LNCaP clone FGC (cell line): ENCODE results near the gene KCNH2.
A peak's percentile ranks its signal among the peaks of the same experiment; 100 is the strongest.

Experiments
- DNase-seq: peaks from one replicate; pipeline ENCODE4 v3.0.0-alpha.2; 2011; ENCODE audit warnings: low read depth
- H3K4me3 ChIP-seq: 2 replicates; pipeline ENCODE4 v1.5.1; 2011; ENCODE audit warnings: mild to moderate bottlenecking, low read depth, low read length, control low read depth
- CTCF ChIP-seq: IDR thresholded peaks from 2 replicates; pipeline ENCODE4 v1.5.1; 2012; ENCODE audit warnings: mild to moderate bottlenecking; ENCODE audit not compliant: control insufficient read depth, insufficient read depth; ENCODE audit errors: extremely low read depth

KCNH2 gene

GRCh38 chr7:151020231-151020630 lies 42.1 kb upstream of the KCNH2 start:
- no peak overlapping the region for H3K4me3 ChIP-seq
- no peak for TF ChIP-seq CTCF
- no peak for DNase-seq

GRCh38 chr7:151019130-151019447 lies 41.0 kb upstream of the KCNH2 start:
- no peak for DNase-seq
- H3K4me3 ChIP-seq: no peak overlapping the region
- no peak for TF ChIP-seq CTCF

GRCh38 chr7:151018421-151019129 lies 40.5 kb upstream of the KCNH2 start:
- peak overlapping the region; percentile 47 for H3K4me3 ChIP-seq
- DNase-seq: no peak
- no peak for TF ChIP-seq CTCF

- no peak for DNase-seq
- peak overlapping the region; percentile 47 for H3K4me3 ChIP-seq
- peak; percentile 99 for TF ChIP-seq CTCF
Observed at GRCh38 chr7:151017953-151018420, 39.9 kb upstream of the KCNH2 start.

GRCh38 chr7:151017370-151017952 lies 39.3 kb upstream of the KCNH2 start:
- no peak for DNase-seq
- no peak for TF ChIP-seq CTCF
- H3K4me3 ChIP-seq: peak overlapping the region; percentile 47

GRCh38 chr7:151016942-151017341 lies 38.8 kb upstream of the KCNH2 start:
- DNase-seq: no peak
- TF ChIP-seq CTCF: no peak
- H3K4me3 ChIP-seq: no peak overlapping the region

- H3K4me3 ChIP-seq: no peak overlapping the region
- TF ChIP-seq CTCF: no peak
- no peak for DNase-seq
Observed at GRCh38 chr7:151016505-151016904, 38.4 kb upstream of the KCNH2 start.
